ENCODE data around the gene PTPRH. TPM values are rescaled to one million over a fixed set of nuclear protein-coding genes. Genes with fewer than 3 reads are reported as not detected.

Gene PTPRH
- total and polyA plus RNA-seq, 12 donors: 0.25 to 7.5 (median 2.4) TPM

DNA sequence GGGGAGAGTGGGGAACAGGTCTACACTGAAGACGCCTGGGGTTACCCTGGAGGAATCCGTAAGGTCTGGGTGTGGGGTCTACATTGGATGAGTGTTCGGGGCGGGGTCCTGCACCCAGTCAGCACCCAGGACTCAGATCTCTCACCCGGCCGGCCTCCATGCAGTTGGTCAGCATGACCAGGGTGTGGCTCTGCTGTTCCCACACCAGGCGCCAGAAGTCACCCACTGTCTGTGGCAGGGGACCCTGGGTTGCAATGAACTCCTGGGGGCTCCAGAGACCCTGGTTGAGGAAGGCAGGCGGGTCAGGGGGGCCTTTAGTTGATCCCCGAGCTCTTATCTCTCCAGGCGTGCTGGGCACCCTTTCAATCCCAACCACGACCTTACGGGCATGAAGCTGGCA, 23.2 kb downstream of the PTPRH start:
- WGBS, 2 donors: 78 to 79% methylated on average over 12 of the region's 12 CpGs
- DNase-seq (no peak), ATAC-seq (no peak)
- H3K27me3 ChIP-seq: peaks cover 0 to 34% (median 17%) of the 10 kb centered on the region in 7 donors
- no peak overlapping the region for H3K27ac ChIP-seq
- no peaks in the 10 kb centered on the region for H3K9me3 ChIP-seq
- TF ChIP-seq CTCF (IDR thresholded peaks at IDR 0.05): no peak
- no peak overlapping the region for H3K4me3 ChIP-seq
- intact Hi-C loops (cut with DNase I): no loop called here
- H3K4me1 ChIP-seq: peaks cover 0 to 6% (median 0%) of the 10 kb centered on the region in 9 donors
- H3K36me3 ChIP-seq: no peaks in the 10 kb centered on the region

- TF ChIP-seq CTCF (IDR thresholded peaks at IDR 0.05): no peak
- no peaks in the 10 kb centered on the region for H3K9me3 ChIP-seq
- WGBS, 2 donors: 74% methylated on average over 20 of the region's 20 CpGs
- peaks cover 4 to 17% (median 13%) of the 10 kb centered on the region in 9 donors for H3K4me1 ChIP-seq
- no peaks in the 10 kb centered on the region for H3K36me3 ChIP-seq
- peaks cover 17 to 77% (median 60%) of the 10 kb centered on the region in 7 donors for H3K27me3 ChIP-seq
- intact Hi-C loops (cut with DNase I): no loop called here
- no peak overlapping the region for H3K27ac ChIP-seq
- ATAC-seq (no peak), DNase-seq (no peak)
- H3K4me3 ChIP-seq: no peak overlapping the region
Measured at GRCh38 chr19:55181740-55182139, 27.6 kb downstream of the PTPRH start.

DNA sequence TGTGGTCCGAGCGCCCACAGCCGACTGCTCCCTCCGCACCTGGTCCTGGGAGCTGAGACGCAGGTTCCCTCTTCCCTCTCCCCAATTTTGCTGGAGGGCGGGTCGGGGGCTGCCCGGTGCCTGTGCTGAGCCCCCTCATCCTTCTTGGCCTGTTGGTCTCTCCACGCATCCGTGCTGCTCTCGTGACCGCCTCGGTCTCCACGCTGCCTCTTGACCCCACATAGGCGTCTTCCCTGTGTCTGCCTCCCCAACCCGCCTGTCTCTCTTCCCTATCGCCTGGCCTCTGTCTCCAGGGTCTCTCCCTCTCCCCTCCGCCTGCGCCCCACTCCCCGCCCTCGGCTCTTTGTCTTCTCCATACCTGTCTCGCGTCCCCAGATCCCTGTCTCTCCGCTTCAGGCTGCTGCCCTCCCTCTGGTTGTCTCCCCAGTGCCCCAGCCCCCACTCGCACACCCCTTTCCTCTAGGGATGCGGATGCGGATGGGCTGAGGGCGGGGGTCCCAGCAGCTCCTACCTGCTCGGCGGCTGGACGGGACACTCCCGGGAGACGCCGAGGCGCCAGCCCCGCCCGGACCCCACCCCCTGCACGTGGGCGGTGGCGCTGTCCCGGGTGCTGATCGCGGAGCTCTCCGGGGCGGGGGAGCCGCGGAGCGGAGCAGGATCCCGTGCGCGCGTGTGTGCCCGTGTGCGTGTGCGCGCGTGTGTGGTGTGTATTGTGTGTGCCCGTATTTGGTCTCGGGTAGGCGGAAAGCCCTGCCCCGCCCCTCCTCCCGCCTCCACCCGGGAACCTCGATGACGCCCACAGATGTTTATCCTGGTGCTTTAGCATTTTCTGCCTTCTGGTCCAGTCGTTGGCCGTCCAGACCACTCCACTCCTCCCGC, 29.5 kb downstream of the PTPRH start, which contains the start of gene SYT5:
Gene SYT5 (minus strand): TSS at position 684 of the 879 bp plus-strand sequence. CDS start 1,248 bp downstream, outside the sequence.
- Histone ChIP-seq H3K27me3 (peaks cover 34 to 90% (median 79%) of the 10 kb centered on the region in 7 donors), H3K9me3 (no peaks in the 10 kb centered on the region), H3K4me3 (peak within 1 kb of the TSS in 9 of 10 donors; percentile 2 to 45 (median 36)), H3K36me3 (no peaks in the 10 kb centered on the region), H3K4me1 (peaks cover 4 to 17% (median 13%) of the 10 kb centered on the region in 9 donors), H3K27ac (no peak within 1 kb of the TSS)
- DNase-seq (peak in 1 of 2 donors; percentile 48), ATAC-seq (peak; percentile 77 to 89 (median 87))
- no peak for TF ChIP-seq CTCF (IDR thresholded peaks at IDR 0.05)
- intact Hi-C loops (cut with DNase I): no loop called here
- 1 to 2% methylated on average over 61 to 68 of the region's 68 CpGs for WGBS, 2 donors

DNA sequence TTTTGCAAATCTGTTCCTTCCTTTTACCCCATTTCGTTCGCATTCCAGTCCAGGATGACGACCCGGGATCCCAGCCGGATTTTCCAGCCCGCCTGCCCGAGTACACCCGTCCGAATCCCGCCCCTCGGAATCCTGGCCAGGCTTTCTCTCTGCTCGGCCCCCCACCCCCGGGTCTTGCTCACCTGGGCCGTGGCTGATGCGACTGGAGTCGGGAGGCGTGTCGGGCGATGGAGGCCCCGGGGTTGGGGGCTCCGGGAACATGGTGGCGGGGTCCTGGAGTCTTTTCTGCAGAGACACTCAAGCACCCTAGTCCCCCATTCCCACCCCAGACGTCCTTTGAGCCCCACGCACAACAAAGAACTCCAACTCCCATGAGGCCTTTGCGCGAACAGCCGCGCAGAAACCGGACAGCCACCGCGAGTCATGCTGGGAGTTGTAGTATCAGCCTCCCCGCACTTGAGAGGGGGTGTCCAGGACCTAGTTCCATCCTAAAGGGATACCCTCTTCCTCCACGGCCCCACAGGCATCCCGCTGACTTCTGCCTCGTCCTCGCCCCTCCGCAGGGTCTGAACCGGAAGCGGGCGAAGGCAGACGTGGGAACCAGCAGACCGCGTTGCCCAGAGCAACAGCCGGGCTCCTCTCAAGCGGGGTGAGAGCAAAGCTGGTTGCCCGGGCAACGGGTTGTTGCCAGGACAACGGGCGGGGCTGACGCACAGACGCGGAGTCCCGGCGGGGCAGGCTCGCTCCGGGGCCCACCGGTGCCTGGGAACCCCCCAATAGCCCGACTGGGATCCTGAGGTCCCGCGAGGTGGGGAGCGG, 30.3 kb downstream of the PTPRH start:
- intact Hi-C loops (cut with DNase I): no loop called here
- DNase-seq (peak; percentile 45 to 55), ATAC-seq (peak; percentile 65 to 81 (median 70))
- no peaks in the 10 kb centered on the region for H3K9me3 ChIP-seq
- H3K27me3 ChIP-seq: peaks cover 36 to 98% (median 88%) of the 10 kb centered on the region in 7 donors
- WGBS, 2 donors: 2 to 5% methylated on average over 61 of the region's 61 CpGs
- peaks cover 4 to 22% (median 14%) of the 10 kb centered on the region in 9 donors for H3K4me1 ChIP-seq
- no peaks in the 10 kb centered on the region for H3K36me3 ChIP-seq
- peak overlapping the region in 9 of 10 donors; percentile 2 to 45 (median 36) for H3K4me3 ChIP-seq
- no peak for TF ChIP-seq CTCF (IDR thresholded peaks at IDR 0.05)
- H3K27ac ChIP-seq: no peak overlapping the region
